Sigmoid colon (tissue), 7 donors: ENCODE results near the gene SLC25A14. TPM values are rescaled to one million over a fixed set of nuclear protein-coding genes. Genes with fewer than 3 reads are reported as not detected.
"Not testable (repeated sequence)": the region's sequence is repeated elsewhere in the genome, so short reads cannot be mapped to it uniquely, and the experiment has no call there.

Experiments
- DNase-seq: peaks from one replicate; pipeline ENCODE4 v3.0.0-alpha.2; 2019
- H3K27ac ChIP-seq, 4 donors: fragments of 200-600 bp; sonication (generic); one replicate each; pipeline ENCODE4 v1.5.1; 2016 to 2019; ENCODE audit warnings: mild to moderate bottlenecking in 1 of 4
- H3K27me3 ChIP-seq, 3 donors: fragments of 200-600 bp; sonication (generic); one replicate each; pipeline ENCODE4 v1.5.1; 2019; ENCODE audit warnings: mild to moderate bottlenecking in 1 of 3
- H3K36me3 ChIP-seq, 4 donors: fragments of 200-600 bp; sonication (generic); one replicate each; pipeline ENCODE4 v1.5.1; 2016 to 2019
- H3K4me1 ChIP-seq, 4 donors: fragments of 200-600 bp; sonication (generic); one replicate each; pipeline ENCODE4 v1.5.1; 2017 to 2019
- H3K4me3 ChIP-seq, 4 donors: fragments of 200-600 bp; sonication (generic); one replicate each; pipeline ENCODE4 v1.5.1; 2017 to 2019; ENCODE audit warnings: mild to moderate bottlenecking in 2 of 4, moderate library complexity in 1 of 4
- H3K9me3 ChIP-seq, 4 donors: fragments of 200-600 bp in 3 of 4; sonication (generic) in 3 of 4; one replicate each; pipeline versions ENCODE4 v1.5.1 to v1.6.1; 2013 to 2019
- EP300 ChIP-seq, 4 donors: sonication (generic); formaldehyde crosslinking; IDR thresholded peaks; one replicate each; pipeline ENCODE4 v1.6.1; 2017; ENCODE audit warnings: antibody characterized with exemption in 4 of 4
- POLR2A ChIP-seq, 2 donors: fragments of 450-650 bp; IDR thresholded peaks; one replicate each; pipeline ENCODE4 v1.6.1; 2016; ENCODE audit warnings: antibody characterized with exemption in 2 of 2, mild to moderate bottlenecking in 2 of 2, moderate library complexity in 2 of 2
- POLR2AphosphoS5 ChIP-seq, 4 donors: sonication (generic); formaldehyde crosslinking; IDR thresholded peaks; one replicate each; pipeline ENCODE4 v1.6.1; 2017; ENCODE audit warnings: antibody characterized with exemption in 4 of 4
- WGBS, 2 donors: extraction: QIAGEN DNeasy Blood & Tissue Kit; methylation state at CpG; one replicate each; pipeline ENCODE4 v1.1.7; 2013; 5-methylcytosine and 5-hydroxymethylcytosine counted together
- intact Hi-C: fragments of 100-400 bp; cut with DNase I; formaldehyde crosslinking; loops from one replicate; pipeline ENCODE4 v1.15.1; 2023
- polyA plus RNA-seq, 3 donors: library from polyadenylated mRNA; stranded (reverse); fragments of 200-250 nt; gene quantifications; one replicate each; pipeline ENCODE4 v1.2.3, GENCODE V29; 2013
- total RNA-seq, 4 donors: library from RNA; depleted of rRNA; stranded (reverse); fragments of >200 nt; gene quantifications; one replicate each; pipeline ENCODE4 v1.1.0, GENCODE V29; 2016
- TF ChIP-seq, protein P1 (sequence below), 4 experiments: fragments of 450-650 bp in 3 of 4; fragments of 200-600 bp in 1 of 4; IDR thresholded peaks; one replicate each; pipeline ENCODE4 v1.5.1; 2016 to 2019; ENCODE audit warnings: antibody characterized with exemption in 4 of 4, mild to moderate bottlenecking in 3 of 4, moderate library complexity in 2 of 4
- donor health status: healthy with polysubstance abuse.
- donor health status: Bipolar disorder and iron deficiency.
- donor health status: healthy.

Gene SLC25A14
- total and polyA plus RNA-seq, 7 donors: 4.4 to 16.8 (median 10.0) TPM

DNA sequence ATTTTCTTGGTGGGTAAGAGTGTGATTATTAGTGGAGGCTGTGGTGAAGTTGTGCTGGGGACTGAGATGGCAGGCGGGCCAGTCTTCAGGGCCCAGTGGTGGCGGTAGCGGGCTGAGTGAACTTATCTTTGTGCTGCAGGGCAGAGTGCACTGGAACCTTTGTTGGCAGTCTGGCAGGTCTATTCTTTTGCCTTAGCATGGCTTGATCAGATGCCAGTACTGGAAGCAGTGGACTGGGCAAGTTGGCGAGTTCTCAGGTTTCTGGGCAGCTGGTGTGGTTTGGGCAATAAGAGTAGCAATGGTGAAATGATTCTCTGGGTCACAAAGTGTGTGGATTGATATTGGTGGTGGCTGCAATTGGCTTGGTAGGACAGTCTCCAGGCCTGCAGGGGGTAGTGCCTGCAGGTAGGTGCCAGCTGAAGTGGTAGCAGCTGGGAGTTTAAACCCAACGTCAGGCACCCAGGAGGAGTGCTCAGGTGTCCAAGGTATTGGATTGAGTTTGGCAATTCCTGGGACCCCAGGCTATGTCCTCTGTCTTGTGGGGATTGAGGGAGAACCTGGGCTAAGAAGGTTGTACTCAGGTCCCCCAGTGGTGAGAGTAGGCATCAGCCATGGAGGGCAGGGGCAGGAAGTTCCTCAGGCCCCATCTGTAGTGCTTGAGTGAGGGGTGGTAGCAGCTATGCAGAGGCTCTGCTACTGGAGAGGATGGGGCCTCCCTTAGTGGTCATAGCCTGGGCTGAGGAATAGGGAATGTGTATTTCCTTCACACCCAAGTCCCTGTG lies 34.9 kb upstream of the SLC25A14 start:
- Histone ChIP-seq H3K4me3 (no peak overlapping the region), H3K9me3 (no peaks in the 10 kb centered on the region), H3K36me3 (no peaks in the 10 kb centered on the region), H3K27me3 (no peaks in the 10 kb centered on the region), H3K27ac (no peak overlapping the region), H3K4me1 (no peaks in the 10 kb centered on the region)
- WGBS, 2 donors: 92% methylated on average over 5 of the region's 5 CpGs
- TF ChIP-seq POLR2AphosphoS5 (IDR thresholded peaks at IDR 0.05): no peak
- no peak for TF ChIP-seq POLR2A (IDR thresholded peaks at IDR 0.05)
- TF ChIP-seq EP300 (IDR thresholded peaks at IDR 0.05): no peak
- TF ChIP-seq, protein P1, sequence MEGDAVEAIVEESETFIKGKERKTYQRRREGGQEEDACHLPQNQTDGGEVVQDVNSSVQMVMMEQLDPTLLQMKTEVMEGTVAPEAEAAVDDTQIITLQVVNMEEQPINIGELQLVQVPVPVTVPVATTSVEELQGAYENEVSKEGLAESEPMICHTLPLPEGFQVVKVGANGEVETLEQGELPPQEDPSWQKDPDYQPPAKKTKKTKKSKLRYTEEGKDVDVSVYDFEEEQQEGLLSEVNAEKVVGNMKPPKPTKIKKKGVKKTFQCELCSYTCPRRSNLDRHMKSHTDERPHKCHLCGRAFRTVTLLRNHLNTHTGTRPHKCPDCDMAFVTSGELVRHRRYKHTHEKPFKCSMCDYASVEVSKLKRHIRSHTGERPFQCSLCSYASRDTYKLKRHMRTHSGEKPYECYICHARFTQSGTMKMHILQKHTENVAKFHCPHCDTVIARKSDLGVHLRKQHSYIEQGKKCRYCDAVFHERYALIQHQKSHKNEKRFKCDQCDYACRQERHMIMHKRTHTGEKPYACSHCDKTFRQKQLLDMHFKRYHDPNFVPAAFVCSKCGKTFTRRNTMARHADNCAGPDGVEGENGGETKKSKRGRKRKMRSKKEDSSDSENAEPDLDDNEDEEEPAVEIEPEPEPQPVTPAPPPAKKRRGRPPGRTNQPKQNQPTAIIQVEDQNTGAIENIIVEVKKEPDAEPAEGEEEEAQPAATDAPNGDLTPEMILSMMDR (IDR thresholded peaks at IDR 0.05): no peak
- intact Hi-C loops: no loop called here
- DNase-seq: no peak

DNA sequence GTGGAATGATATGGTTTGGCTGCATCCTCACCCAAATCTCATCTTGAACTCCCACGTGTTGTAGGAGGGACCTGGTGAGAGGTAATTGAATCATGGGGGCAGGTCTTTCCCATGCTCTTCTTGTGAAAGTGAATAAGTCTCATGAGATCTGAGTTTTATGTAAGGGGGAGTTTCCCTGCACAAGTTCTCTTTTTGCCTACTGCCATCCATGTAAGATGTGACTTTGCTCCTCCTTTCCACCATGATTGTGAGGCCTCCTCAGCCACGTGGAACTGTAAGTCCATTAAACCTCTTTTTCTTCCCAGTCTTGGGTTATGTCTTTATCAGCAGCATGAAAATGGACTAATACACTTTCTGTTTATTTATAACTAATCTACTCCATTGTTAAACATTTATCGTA lies 19.8 kb upstream of the SLC25A14 start:
- H3K27me3 ChIP-seq, H3K36me3 ChIP-seq, H3K27ac ChIP-seq, H3K4me3 ChIP-seq, intact Hi-C loops, H3K4me1 ChIP-seq, DNase-seq, H3K9me3 ChIP-seq: not testable (repeated sequence)
- WGBS, 2 donors: 77 to 79% methylated on average over 3 of the region's 3 CpGs

DNA sequence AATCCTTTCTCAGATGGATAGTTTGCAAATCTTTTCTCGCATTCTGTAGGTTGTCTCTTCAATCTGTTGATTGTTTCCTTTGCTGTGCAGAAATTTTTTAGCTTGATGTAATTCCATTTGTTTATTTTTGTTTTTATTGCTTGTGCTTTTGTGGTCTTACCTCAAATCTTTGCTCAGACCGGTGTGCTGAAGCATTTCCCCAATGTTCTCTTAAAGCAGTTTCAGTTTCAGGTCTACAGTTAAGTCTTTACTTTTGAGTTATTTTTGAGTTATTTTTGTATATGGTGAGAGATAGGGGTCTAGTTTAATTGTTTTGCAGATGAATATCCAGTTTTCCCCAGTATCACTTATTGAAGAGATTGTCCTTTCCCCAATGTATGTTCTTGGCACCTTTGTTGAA lies 18.2 kb upstream of the SLC25A14 start:
- Histone ChIP-seq H3K27me3 (no peaks in the 10 kb centered on the region), H3K4me3 (no peak overlapping the region), H3K27ac (no peak overlapping the region), H3K36me3 (no peaks in the 10 kb centered on the region), H3K4me1 (no peaks in the 10 kb centered on the region), H3K9me3 (no peaks in the 10 kb centered on the region)
- TF ChIP-seq POLR2AphosphoS5 (IDR thresholded peaks at IDR 0.05) (no peak), POLR2A (IDR thresholded peaks at IDR 0.05) (no peak), EP300 (IDR thresholded peaks at IDR 0.05) (no peak)
- TF ChIP-seq, protein P1 (IDR thresholded peaks at IDR 0.05): no peak
- no peak for DNase-seq
- WGBS, 2 donors: 42 to 51% methylated on average over 2 of the region's 2 CpGs
- intact Hi-C loops: no loop called here

DNA sequence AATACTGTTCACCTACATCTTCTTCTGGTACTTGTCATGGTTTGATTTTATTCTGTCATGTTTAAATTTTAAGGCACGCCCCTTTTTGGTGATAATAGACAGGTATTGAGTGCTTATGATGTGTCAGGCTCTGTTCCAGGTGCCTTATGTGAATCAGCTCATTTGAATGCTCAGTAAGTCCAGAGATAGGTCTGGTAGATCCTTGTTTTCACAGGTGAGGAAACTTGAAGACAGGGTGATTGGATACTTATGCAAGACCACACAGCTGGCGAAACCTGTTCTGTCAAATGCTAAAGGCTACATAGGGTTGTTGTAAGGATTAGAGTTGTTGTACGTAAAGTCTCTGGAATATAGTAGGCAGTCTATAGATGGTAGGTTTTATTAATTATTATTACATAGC lies 9.6 kb upstream of the SLC25A14 start:
- no peak for DNase-seq
- TF ChIP-seq EP300 (IDR thresholded peaks at IDR 0.05) (no peak), POLR2A (IDR thresholded peaks at IDR 0.05) (no peak), POLR2AphosphoS5 (IDR thresholded peaks at IDR 0.05) (no peak)
- TF ChIP-seq, protein P1 (IDR thresholded peaks at IDR 0.05): no peak
- no peak overlapping the region for H3K27ac ChIP-seq
- H3K9me3 ChIP-seq: no peaks in the 10 kb centered on the region
- WGBS, 2 donors: 56 to 75% methylated on average over 3 of the region's 3 CpGs
- H3K36me3 ChIP-seq: no peaks in the 10 kb centered on the region
- intact Hi-C loops: no loop called here
- H3K4me1 ChIP-seq: no peaks in the 10 kb centered on the region
- no peaks in the 10 kb centered on the region for H3K27me3 ChIP-seq
- H3K4me3 ChIP-seq: no peak overlapping the region

DNA sequence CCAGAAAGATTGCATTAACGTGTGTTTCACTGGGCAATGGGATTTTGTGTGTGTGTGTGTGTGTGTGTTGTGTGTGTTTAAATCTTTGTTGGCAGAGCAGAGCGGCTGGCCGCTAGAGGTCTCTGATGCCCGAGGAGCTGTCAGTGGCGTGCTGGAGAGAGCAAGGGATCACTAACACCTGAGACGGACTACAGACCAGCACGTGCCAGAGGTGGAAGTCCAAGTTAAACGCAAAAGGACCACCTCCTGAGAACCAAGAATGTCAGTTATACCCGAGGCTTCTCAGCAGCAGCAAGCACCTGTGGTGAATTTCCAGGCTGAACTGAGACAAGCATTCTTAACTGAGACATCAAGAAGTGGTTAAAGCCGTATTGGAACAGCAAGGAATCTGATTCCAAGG lies 9.0 kb upstream of the SLC25A14 start:
- Histone ChIP-seq H3K4me3 (no peak overlapping the region), H3K27ac (no peak overlapping the region), H3K36me3 (no peaks in the 10 kb centered on the region), H3K9me3 (no peaks in the 10 kb centered on the region), H3K27me3 (no peaks in the 10 kb centered on the region), H3K4me1 (no peaks in the 10 kb centered on the region)
- intact Hi-C loops: no loop called here
- TF ChIP-seq POLR2A (IDR thresholded peaks at IDR 0.05) (no peak), EP300 (IDR thresholded peaks at IDR 0.05) (no peak), POLR2AphosphoS5 (IDR thresholded peaks at IDR 0.05) (no peak)
- TF ChIP-seq, protein P1 (IDR thresholded peaks at IDR 0.05): no peak
- no peak for DNase-seq
- 4 to 9% methylated on average over 10 of the region's 10 CpGs for WGBS, 2 donors
